ENCODE measurements around the gene PYHIN1.

- TF ChIP-seq CTCF (IDR thresholded peaks at IDR 0.05) (no peak), POLR2A (IDR thresholded peaks at IDR 0.05) (no peak)
Observed at GRCh38 chr1:159007726-159008125, 76.4 kb downstream of the PYHIN1 start.

Data from Peyer's patch (tissue), 4 donors.